Activated naive CD4-positive, alpha-beta T cell treated with anti-CD3 and anti-CD28 coated beads, Interleukin-2, amount 50 U/mL, for 24 hours (primary cell): ENCODE results near the gene KCNA2.

Source experiments
- H3K27ac Mint-ChIP-seq: one replicate; pipeline ENCODE4 v1.8.0; 2021; ENCODE audit warnings: mild to moderate bottlenecking, mixed read lengths
- H3K27me3 Mint-ChIP-seq: one replicate; pipeline ENCODE4 v1.8.0; 2021; ENCODE audit warnings: mixed read lengths
- H3K36me3 Mint-ChIP-seq: one replicate; pipeline ENCODE4 v1.8.0; 2021; ENCODE audit warnings: mixed read lengths
- H3K4me1 Mint-ChIP-seq: one replicate; pipeline ENCODE4 v1.8.0; 2021; ENCODE audit warnings: mixed read lengths
- H3K4me3 Mint-ChIP-seq: one replicate; pipeline ENCODE4 v1.8.0; 2021; ENCODE audit warnings: mild to moderate bottlenecking, mixed read lengths
- H3K9me3 Mint-ChIP-seq: one replicate; pipeline ENCODE4 v1.8.0; 2021; ENCODE audit warnings: mixed read lengths

The KCNA2 gene

DNA sequence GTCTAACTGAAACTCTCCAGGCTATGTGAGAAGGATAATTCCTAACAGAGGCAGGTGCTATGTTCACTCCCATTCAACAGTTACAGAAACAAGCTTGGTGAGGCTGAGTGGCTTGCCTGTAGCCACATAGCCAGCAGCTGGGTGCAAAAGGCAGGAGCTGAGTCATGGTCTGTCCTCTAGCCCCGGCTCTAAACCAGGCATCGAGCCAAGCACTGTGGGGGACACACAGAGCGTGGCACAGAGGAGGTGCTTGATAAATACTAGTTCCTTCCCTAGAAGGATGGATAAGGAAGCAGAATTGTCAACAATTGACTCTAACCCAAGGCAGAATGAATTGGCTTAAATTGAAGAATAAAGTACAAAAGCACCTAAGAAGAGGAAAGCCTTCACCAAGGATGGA, 10.4 kb upstream of the KCNA2 start:
- Mint-ChIP-seq H3K9me3 (no peaks in the 10 kb centered on the region), H3K36me3 (no peaks in the 10 kb centered on the region), H3K27ac (no peak overlapping the region), H3K27me3 (no peaks in the 10 kb centered on the region), H3K4me3 (no peak overlapping the region), H3K4me1 (peaks cover 39% of the 10 kb centered on the region)

DNA sequence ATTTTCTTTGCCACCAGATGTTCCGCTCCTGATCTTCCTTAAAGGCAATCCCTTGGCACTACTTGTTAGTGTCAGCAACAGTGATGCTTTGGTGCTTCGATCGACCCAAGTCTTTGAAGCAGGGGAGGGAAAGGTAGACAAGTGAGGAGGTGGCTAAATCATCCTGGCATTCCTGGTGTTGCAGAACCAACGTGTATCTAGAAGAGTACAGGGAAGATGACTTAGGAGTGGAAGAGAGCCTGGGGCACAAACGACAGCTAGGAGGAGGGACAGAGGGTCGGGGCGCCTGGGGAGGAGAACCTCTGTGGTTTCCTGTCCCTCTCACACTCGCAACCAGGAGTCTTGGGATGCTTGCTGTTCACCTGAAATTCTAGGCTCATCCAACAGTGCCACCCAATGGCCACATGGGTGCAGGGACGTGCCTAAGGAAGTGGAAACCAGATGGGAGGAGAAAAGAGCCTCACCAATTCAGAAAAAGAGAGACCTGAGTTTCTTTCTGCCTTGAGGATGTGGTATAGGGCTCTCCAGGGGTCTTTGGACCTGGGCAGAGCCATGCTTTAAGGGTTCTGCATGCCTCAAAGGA, 9.5 kb upstream of the KCNA2 start:
- H3K4me1 Mint-ChIP-seq, result peaks cover 36% of the 10 kb centered on the region
- no peak overlapping the region for H3K27ac Mint-ChIP-seq
- no peaks in the 10 kb centered on the region for H3K27me3 Mint-ChIP-seq
- no peaks in the 10 kb centered on the region for H3K36me3 Mint-ChIP-seq
- no peak overlapping the region for H3K4me3 Mint-ChIP-seq
- no peaks in the 10 kb centered on the region for H3K9me3 Mint-ChIP-seq

DNA sequence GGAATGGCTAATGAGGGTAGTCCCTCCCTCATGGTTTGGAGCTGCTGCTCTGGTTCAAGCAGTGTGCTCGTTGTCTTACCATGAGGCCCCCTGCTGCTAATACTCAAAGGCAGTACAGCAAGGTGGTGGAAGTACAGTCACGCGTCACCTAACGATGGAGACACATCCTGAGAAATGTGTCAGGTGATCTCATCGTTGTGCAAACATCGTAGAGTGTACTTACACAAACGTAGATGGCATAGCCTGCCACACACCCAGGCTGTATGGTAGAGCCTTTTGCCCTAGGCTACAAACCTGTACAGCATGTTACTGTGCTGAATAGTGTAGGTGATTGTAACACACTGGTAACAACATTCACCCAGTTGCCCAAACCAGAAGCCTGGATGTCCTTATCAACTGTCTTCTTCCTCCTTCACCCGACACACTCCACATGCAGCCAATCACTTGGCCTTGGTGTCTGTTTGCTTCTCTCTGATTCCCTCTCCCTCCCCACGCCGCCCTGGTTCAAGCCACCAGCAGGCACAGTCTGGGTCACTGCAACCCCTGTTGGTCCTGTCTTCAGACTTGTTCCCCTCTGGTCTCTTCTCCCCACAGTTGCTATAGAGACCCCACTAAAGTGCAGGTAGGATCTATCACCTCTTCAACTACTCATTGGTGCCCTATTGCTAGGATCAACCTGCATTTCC, 6.0 kb upstream of the KCNA2 start:
- H3K27me3 Mint-ChIP-seq, result peaks cover 9% of the 10 kb centered on the region
- peaks cover 13% of the 10 kb centered on the region for H3K4me1 Mint-ChIP-seq
- no peaks in the 10 kb centered on the region for H3K9me3 Mint-ChIP-seq

DNA sequence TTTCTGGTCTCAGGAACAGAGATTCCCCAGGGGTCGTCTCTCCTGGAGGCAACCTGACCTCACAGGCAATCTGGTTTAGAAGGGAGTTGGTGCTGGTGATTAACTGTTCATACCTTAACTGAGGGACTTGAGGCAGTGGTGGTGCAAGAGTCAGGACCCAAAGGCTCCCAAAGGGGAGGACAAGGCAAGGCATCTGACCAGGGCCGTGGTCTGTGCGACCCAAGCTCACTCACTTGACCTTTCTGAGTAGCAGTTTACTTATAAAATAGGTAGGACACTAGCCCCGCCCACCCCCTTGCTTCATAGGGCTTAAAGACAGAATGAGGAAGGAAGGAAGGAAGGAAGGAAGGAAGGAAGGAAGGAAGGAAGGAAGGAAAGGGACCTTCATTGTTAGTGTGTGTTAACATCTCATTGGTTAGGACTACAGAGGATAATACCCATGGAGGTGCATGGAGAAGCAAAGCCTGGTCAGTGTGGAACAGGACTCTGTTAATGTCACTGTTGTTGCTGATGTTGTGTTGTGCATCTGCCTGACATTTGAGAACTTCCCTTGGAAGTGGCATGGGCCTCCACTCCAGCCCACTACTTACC, 4.6 kb upstream of the KCNA2 start:
- no peak overlapping the region for H3K4me3 Mint-ChIP-seq
- H3K9me3 Mint-ChIP-seq, result no peaks in the 10 kb centered on the region
- peaks cover 18% of the 10 kb centered on the region for H3K4me1 Mint-ChIP-seq
- H3K27ac Mint-ChIP-seq, result no peak overlapping the region
- no peaks in the 10 kb centered on the region for H3K36me3 Mint-ChIP-seq
- peaks cover 16% of the 10 kb centered on the region for H3K27me3 Mint-ChIP-seq

More for the DNA sequence above, 6.0 kb upstream of the KCNA2 start:
- H3K36me3 Mint-ChIP-seq, result no peaks in the 10 kb centered on the region
- no peak overlapping the region for H3K4me3 Mint-ChIP-seq
- H3K27ac Mint-ChIP-seq, result no peak overlapping the region

DNA sequence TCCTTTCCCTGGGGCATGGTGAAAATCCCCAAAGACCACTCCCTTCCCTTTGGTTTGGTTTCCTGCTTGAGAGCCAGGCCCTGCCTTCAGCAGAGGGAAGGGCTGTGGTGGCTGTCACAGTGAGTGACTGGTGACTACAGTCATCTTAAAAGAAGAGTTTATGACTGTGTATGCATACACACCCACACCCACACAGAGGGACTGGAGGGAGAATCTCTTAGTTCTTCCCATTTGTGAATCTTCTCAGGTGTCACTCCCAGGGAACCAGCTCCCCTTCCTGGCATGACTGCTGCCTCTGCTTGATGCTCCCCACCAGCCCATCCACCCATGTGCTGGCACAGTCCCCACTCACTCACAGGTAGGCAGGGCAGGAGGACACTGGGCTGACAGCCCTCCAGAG, 3.9 kb upstream of the KCNA2 start:
- Mint-ChIP-seq H3K27ac (no peak overlapping the region), H3K36me3 (no peaks in the 10 kb centered on the region), H3K4me3 (no peak overlapping the region), H3K27me3 (peaks cover 21% of the 10 kb centered on the region), H3K9me3 (no peaks in the 10 kb centered on the region), H3K4me1 (peaks cover 14% of the 10 kb centered on the region)

- no peaks in the 10 kb centered on the region for H3K9me3 Mint-ChIP-seq
- peaks cover 31% of the 10 kb centered on the region for H3K27me3 Mint-ChIP-seq
- peaks cover 14% of the 10 kb centered on the region for H3K4me1 Mint-ChIP-seq
- no peak overlapping the region for H3K27ac Mint-ChIP-seq
- H3K4me3 Mint-ChIP-seq, result peak overlapping the region; percentile 26
- H3K36me3 Mint-ChIP-seq, result no peaks in the 10 kb centered on the region
Observed at GRCh38 chr1:110608247-110608646, 2.1 kb upstream of the KCNA2 start.

- H3K27me3 Mint-ChIP-seq, result peaks cover 35% of the 10 kb centered on the region
- H3K36me3 Mint-ChIP-seq, result no peaks in the 10 kb centered on the region
Observed at GRCh38 chr1:110607536-110608230, 1.5 kb upstream of the KCNA2 start.

DNA sequence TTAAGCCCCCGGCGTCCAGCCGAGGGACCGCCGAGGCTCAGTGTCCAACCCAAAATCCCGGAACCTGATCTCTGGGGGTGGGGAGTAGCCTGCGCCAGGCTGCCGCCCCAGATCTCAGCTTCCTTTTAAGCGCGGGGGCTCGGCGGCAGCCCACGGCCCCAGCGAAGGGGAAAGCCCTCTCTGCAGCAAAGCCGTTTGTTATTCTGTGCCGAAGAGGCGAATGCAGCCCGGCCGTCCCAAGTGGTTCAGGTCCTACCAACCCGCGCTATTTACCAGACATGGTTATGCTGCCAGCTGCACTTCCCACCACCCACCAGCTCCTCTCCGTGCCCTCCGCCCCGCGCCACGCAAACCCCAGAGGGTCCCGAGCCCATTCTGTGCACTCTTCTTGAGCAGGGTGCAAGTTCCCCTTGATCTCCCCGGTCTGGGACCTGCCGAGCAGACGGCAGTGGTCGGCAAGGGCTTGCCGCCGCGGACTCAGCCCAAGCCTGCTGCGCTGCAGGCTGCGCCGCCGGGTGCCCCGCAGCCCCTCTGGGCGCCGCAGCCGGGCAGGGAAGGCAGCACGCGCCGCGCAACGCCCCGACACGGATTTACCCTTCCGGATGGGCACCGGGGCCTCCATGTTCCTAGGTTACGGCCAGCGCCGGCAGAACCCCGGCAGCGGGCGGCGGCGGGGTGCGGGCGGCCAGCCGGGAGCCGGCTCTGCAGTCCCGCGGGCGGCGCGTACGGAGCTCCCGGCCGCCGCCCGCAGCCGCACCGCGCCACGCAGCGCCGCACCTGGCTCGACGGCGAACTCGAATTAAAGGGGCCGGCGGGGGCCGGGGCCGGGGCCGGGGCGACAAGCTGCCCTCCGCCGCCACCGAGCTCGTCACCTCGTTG, 738 bp upstream of the KCNA2 start:
- Mint-ChIP-seq H3K27ac (no peak overlapping the region), H3K36me3 (no peaks in the 10 kb centered on the region), H3K27me3 (peaks cover 37% of the 10 kb centered on the region), H3K4me3 (peak overlapping the region; percentile 87), H3K4me1 (peaks cover 14% of the 10 kb centered on the region), H3K9me3 (no peaks in the 10 kb centered on the region)

More at GRCh38 chr1:110607536-110608230, 1.5 kb upstream of the KCNA2 start:
- Mint-ChIP-seq H3K4me1 (peaks cover 14% of the 10 kb centered on the region), H3K9me3 (no peaks in the 10 kb centered on the region), H3K4me3 (peak overlapping the region; percentile 68), H3K27ac (no peak overlapping the region)

DNA sequence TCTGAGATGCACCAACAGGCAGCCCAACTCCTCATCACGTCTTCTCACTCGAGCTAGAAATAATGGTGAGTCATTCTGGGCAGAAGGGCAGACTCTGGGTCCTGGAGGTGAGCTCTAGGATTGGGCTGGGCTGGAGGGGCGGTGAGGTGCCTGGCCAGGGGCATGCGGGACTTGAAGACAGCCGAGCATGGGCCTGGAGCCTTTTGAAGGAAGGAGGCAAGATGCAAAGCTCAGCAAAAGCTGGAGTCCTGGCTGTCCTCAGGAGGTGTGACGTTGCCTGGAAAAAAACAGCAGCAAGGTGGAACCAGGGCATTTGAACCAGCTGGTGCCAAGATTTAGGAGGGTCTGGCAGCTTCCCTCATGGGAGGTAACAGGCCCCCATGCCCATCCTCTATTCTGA, 712 bp downstream of the KCNA2 start:
- Mint-ChIP-seq H3K9me3 (no peaks in the 10 kb centered on the region), H3K27ac (no peak overlapping the region), H3K36me3 (no peaks in the 10 kb centered on the region), H3K27me3 (peaks cover 37% of the 10 kb centered on the region), H3K4me1 (peaks cover 14% of the 10 kb centered on the region), H3K4me3 (peak overlapping the region; percentile 20)

DNA sequence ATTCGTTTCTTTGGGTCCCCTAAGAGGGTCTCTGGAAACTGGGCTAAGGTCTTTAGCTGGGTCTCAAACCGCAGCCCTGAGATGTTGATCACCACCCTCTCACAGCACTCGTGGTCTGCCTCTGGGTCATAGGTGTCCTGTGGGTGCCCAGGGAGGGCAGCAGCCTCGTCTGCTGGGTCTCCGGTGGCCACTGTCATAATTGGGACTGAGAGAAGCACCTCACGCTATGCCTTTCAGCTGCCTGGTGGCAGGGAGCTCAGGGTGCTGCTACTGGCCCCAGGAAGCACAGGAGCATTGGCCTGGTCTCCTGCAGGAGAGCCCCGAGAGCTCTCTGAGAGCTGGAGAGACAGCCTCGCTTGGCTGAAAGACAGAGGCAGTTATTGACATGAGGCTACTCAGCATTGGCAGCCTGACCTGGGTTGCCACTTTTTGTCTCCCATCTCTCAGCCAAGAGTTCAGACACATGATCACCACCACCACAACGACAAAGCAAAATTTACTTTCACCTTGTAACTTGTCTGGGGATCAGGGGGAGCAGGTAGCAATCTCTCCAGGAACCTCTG, 1.5 kb downstream of the KCNA2 start:
- no peaks in the 10 kb centered on the region for H3K36me3 Mint-ChIP-seq
- no peak overlapping the region for H3K4me3 Mint-ChIP-seq
- no peaks in the 10 kb centered on the region for H3K9me3 Mint-ChIP-seq
- H3K4me1 Mint-ChIP-seq, result peaks cover 14% of the 10 kb centered on the region
- no peak overlapping the region for H3K27ac Mint-ChIP-seq
- peaks cover 37% of the 10 kb centered on the region for H3K27me3 Mint-ChIP-seq

DNA sequence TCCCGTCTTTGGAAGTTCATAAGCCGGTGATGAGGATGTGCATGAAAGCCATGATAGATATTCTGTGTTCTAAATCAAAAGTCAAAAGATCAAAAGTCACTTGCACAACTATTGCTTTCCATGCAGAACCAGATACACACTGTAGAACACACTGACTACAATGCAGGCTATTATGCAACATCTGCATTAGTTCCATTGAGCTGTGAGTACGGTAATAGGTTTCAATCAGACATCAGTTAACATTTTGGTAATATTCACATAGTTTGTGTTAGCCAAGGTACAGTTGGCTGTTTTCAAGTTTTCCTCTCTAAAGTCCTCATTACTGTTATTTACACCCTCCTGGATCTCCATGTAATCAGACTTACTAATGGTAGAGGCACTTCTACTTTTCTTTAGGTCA, 3.1 kb downstream of the KCNA2 start:
- Mint-ChIP-seq H3K27ac (peak overlapping the region; percentile 49), H3K9me3 (no peaks in the 10 kb centered on the region), H3K27me3 (peaks cover 31% of the 10 kb centered on the region), H3K4me1 (peaks cover 10% of the 10 kb centered on the region), H3K36me3 (no peaks in the 10 kb centered on the region), H3K4me3 (no peak overlapping the region)

DNA sequence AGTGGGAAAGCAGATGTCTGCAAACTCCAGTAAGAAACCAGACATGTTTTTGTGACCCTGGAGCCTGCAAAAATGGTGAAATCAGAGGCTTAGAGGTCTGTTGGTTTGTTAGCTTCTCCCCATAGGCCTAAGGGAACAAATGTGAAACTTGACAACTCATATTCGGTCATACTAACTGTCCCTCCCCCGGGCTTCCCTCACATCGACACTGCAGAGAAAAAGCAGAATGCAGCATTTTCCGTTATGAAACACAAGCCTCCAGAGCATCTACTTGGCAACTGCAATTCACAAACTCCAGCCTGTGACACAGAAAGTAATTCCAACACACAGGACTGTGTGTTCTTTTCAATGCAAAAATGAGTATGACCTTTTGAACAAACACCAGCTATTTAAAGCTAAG, 3.7 kb downstream of the KCNA2 start:
- Mint-ChIP-seq H3K4me3 (no peak overlapping the region), H3K36me3 (no peaks in the 10 kb centered on the region), H3K27me3 (peaks cover 28% of the 10 kb centered on the region), H3K9me3 (no peaks in the 10 kb centered on the region), H3K4me1 (peaks cover 10% of the 10 kb centered on the region), H3K27ac (no peak overlapping the region)

- Mint-ChIP-seq H3K9me3 (no peaks in the 10 kb centered on the region), H3K4me1 (peaks cover 5% of the 10 kb centered on the region), H3K27ac (no peak overlapping the region), H3K36me3 (no peaks in the 10 kb centered on the region), H3K27me3 (peaks cover 25% of the 10 kb centered on the region), H3K4me3 (no peak overlapping the region)
Observed at GRCh38 chr1:110601332-110601731, 4.8 kb downstream of the KCNA2 start.

DNA sequence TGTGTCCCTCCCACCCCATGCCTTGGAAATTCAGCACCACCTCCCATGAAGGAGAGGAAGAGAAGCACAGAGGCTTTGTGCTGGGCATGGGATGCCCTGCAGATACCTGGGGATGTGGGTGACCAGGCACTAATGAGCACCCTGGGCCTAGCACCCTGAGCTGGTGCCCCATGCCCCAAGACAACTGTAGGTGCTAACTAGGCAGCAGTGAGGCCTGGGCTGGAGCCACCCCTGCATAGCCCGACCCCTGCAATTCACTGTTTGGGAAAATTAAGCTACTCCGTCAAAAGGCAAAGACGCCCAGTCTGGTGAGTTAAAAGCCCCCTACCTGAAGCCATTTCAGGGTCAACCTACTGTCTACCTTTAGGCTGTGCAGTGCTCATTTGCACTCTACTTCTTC, 5.4 kb downstream of the KCNA2 start:
- H3K27me3 Mint-ChIP-seq, result peaks cover 21% of the 10 kb centered on the region
- H3K4me1 Mint-ChIP-seq, result peaks cover under 1% of the 10 kb centered on the region
- no peaks in the 10 kb centered on the region for H3K36me3 Mint-ChIP-seq
- H3K9me3 Mint-ChIP-seq, result no peaks in the 10 kb centered on the region
- no peak overlapping the region for H3K4me3 Mint-ChIP-seq
- no peak overlapping the region for H3K27ac Mint-ChIP-seq

DNA sequence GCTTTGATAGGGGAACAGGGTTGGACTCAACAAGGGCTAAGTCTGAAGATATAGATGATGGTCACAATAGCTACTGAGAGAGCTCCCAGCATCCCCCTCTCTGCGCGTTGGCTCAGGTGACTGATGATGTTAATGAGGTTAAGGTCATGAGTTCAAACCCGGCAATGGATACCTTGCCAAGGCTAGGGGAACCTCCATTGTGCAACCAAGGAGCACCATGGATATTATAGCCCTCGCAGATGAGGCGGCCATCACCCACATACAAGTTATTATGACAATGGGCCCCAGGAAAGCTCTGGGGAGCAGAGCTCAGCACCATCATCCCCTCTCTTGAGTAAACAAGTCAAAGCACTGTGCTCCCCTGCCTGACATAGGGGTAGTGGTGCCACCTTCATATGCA, 8.2 kb downstream of the KCNA2 start:
- H3K36me3 Mint-ChIP-seq, result no peaks in the 10 kb centered on the region
- no peaks in the 10 kb centered on the region for H3K4me1 Mint-ChIP-seq
- H3K27ac Mint-ChIP-seq, result no peak overlapping the region
- H3K27me3 Mint-ChIP-seq, result peaks cover 5% of the 10 kb centered on the region
- H3K9me3 Mint-ChIP-seq, result no peaks in the 10 kb centered on the region
- no peak overlapping the region for H3K4me3 Mint-ChIP-seq
